K562 (cell line): Measurements from ENCODE around the gene ELL3. TPM values are rescaled to one million over a fixed set of nuclear protein-coding genes. Genes with fewer than 3 reads are reported as not detected.
"Not testable (repeated sequence)": the region's sequence is repeated elsewhere in the genome, so short reads cannot be mapped to it uniquely, and the experiment has no call there.

Source experiments
- ATF6 ChIP-seq: sonication (generic); formaldehyde crosslinking; IDR thresholded peaks from 2 replicates; pipeline ENCODE4 v1.4.0; 2020; ENCODE audit warnings: mild to moderate bottlenecking, missing genetic modification reagents
- CREB1 ChIP-seq, 2 experiments: sonication (generic) in 1 of 2; formaldehyde crosslinking in 1 of 2; IDR thresholded peaks; 2 replicates each; pipeline versions ENCODE4 v1.6.1 to v1.8.0; 2012 to 2022; ENCODE audit warnings: inconsistent platforms in 1 of 2, mild to moderate bottlenecking in 1 of 2, missing genetic modification reagents in 1 of 2, moderate library complexity in 1 of 2
- CREM ChIP-seq: IDR thresholded peaks from 2 replicates; pipeline ENCODE4 v1.6.1; 2014; ENCODE audit warnings: antibody characterized with exemption, low read depth
- ELF1 ChIP-seq: fragments of 200-800 bp; sonication (Bioruptor generic); IDR thresholded peaks from 2 replicates; pipeline ENCODE4 v1.6.1; 2016; ENCODE audit warnings: missing genetic modification characterization, missing compliant biosample characterization
- ESRRA ChIP-seq: fragments of 450-650 bp; IDR thresholded peaks from 2 replicates; pipeline ENCODE4 v1.6.1; 2014; ENCODE audit warnings: low read depth, mild to moderate bottlenecking, moderate library complexity, borderline replicate concordance
- FOS ChIP-seq: IDR thresholded peaks from 3 replicates; pipeline ENCODE4 v1.6.1; 2011; ENCODE audit not compliant: insufficient read length; ENCODE audit errors: extremely low read depth
- FOXK1 ChIP-seq: sonication (generic); formaldehyde crosslinking; IDR thresholded peaks from 2 replicates; pipeline ENCODE4 v1.8.0; 2022; ENCODE audit warnings: missing genetic modification reagents, mild to moderate bottlenecking, borderline replicate concordance
- MAX ChIP-seq: sonication (generic); formaldehyde crosslinking; IDR thresholded peaks from 2 replicates; pipeline ENCODE4 v1.9.0; 2022; ENCODE audit warnings: mild to moderate bottlenecking, missing genetic modification reagents
- POLR2A ChIP-seq: fragments of 450-650 bp; conservative IDR thresholded peaks from 2 replicates; pipeline ENCODE4 v1.6.1; 2016
- POLR2AphosphoS5 ChIP-seq: IDR thresholded peaks from 2 replicates; pipeline ENCODE4 v1.6.1; 2011; ENCODE audit warnings: mild to moderate bottlenecking, low read depth, low read length, moderate library complexity; ENCODE audit not compliant: control insufficient read depth, insufficient read depth
- PRPF4 ChIP-seq: fragments of 200-400 bp; formaldehyde crosslinking; IDR thresholded peaks from one replicate; pipeline ENCODE4 v1.6.1; 2017; ENCODE audit warnings: low read length, low read depth, mild to moderate bottlenecking; ENCODE audit not compliant: insufficient read depth, poor library complexity, severe bottlenecking
- SIN3B ChIP-seq: fragments of 450-650 bp; IDR thresholded peaks from 2 replicates; pipeline ENCODE4 v1.6.1; 2017; ENCODE audit warnings: low read depth, mild to moderate bottlenecking, moderate library complexity
- TAF1 ChIP-seq: IDR thresholded peaks from 2 replicates; pipeline ENCODE4 v1.6.1; 2011; ENCODE audit warnings: mild to moderate bottlenecking, low read length, moderate library complexity; ENCODE audit not compliant: insufficient read depth, control insufficient read depth, severe bottlenecking; ENCODE audit errors: extremely low read depth
- TOE1 ChIP-seq, 2 experiments: fragments of 450-650 bp in 1 of 2; sonication (generic) in 1 of 2; formaldehyde crosslinking in 1 of 2; IDR thresholded peaks; 2 replicates each; pipeline versions ENCODE4 v1.7.1 to v1.8.0; 2016 to 2022; ENCODE audit warnings: borderline replicate concordance in 2 of 2, mild to moderate bottlenecking in 2 of 2, antibody characterized with exemption in 1 of 2, inconsistent platforms in 1 of 2, low read depth in 1 of 2, missing genetic modification reagents in 1 of 2, moderate library complexity in 1 of 2
- ZNF12 ChIP-seq: sonication (generic); formaldehyde crosslinking; IDR thresholded peaks from 2 replicates; pipeline ENCODE4 v1.4.0; 2020; ENCODE audit warnings: mild to moderate bottlenecking, missing genetic modification reagents
- ZNF282 ChIP-seq: sonication (generic); formaldehyde crosslinking; IDR thresholded peaks from 2 replicates; pipeline ENCODE4 v1.8.1; 2023; ENCODE audit warnings: missing genetic modification reagents
- polyA plus RNA-seq, 8 experiments: library from polyadenylated mRNA; depleted of rRNA in 4 of 8; stranded (reverse) in 5 of 8; unstranded in 3 of 8; fragments of >200 nt; fragmentation: Nextera tagmentation in 2 of 8; fragmentation: Illumina TruSeq in 1 of 8; extraction: Ambion mirVana in 2 of 8; extraction: Trizol in 1 of 8; gene quantifications; 2 replicates each; pipeline versions ENCODE4 v1.2.1 to v1.2.3, GENCODE V29; 2011 to 2014; ENCODE audit warnings: inconsistent platforms in 1 of 8, missing spikeins in 1 of 8
- total RNA-seq, 7 experiments: library from RNA; depleted of rRNA in 6 of 7; stranded (reverse); fragments of >200 nt in 6 of 7; fragmentation: Illumina TruSeq in 2 of 7; extraction: Trizol in 2 of 7; gene quantifications; 2 replicates each; pipeline versions ENCODE4 v1.2.1 to v1.2.3, GENCODE V29; 2011 to 2021; ENCODE audit warnings: low replicate concordance in 1 of 7
- TF ChIP-seq, protein P1 (sequence below), 3 experiments: fragments of 200-800 bp in 1 of 3; fragments of 250-450 bp in 1 of 3; fragments of 450-650 bp in 1 of 3; sonication (Bioruptor Pico) in 1 of 3; sonication (Bioruptor generic) in 1 of 3; formaldehyde crosslinking in 1 of 3; IDR thresholded peaks; 2 replicates each; pipeline versions ENCODE4 v1.6.1 to v1.8.0; 2016 to 2022; ENCODE audit warnings: mild to moderate bottlenecking in 2 of 3, missing genetic modification characterization in 2 of 3, missing compliant biosample characterization in 1 of 3, moderate library complexity in 1 of 3

ELL3 gene
- total and polyA plus RNA-seq, 9 of the 15 experiments (the other 6 are each of a cell fraction or from before 2014, with no cell fraction given) = 0.80 to 5.2 (median 2.6) TPM

GRCh38 chr15:43746245-43746902, 30.4 kb downstream of the ELL3 start, which contains the start of gene PDIA3 (continued):
- TF ChIP-seq PRPF4 (peak; percentile 51), FOS (peak; percentile 6), ATF6 (CRISPR knock-in tag) (0 out of 2 replicates have a peak, but pooled peaks have one; percentile 73), ELF1 (tag) (peak; percentile 54), MAX (peak; percentile 90), ESRRA (0 out of 2 replicates have a peak, but pooled peaks have one; percentile 27), SIN3B (0 out of 2 replicates have a peak, but pooled peaks have one; percentile 47), CREM (peak; percentile 67), POLR2AphosphoS5 (peak; percentile 68), POLR2A (peak; percentile 92), TAF1 (peak; percentile 81), ZNF282 (peak; percentile 75; the same call in 1 of the 2 replicates), TOE1 (IDR thresholded peaks at IDR 0.05; ENCODE audit: borderline replicate concordance) (peak; percentile 19; the same call in 1 of the 2 replicates), FOXK1 (CRISPR knock-in tag) (peak; percentile 59; the same call in 1 of the 2 replicates), ZNF12 (CRISPR knock-in tag) (peak; percentile 50; the same call in 1 of the 2 replicates), CREB1 (IDR thresholded peaks at IDR 0.05) (peak; percentile 63; the same call in 1 of the 2 replicates), CREB1 (CRISPR knock-in tag; IDR thresholded peaks at IDR 0.05) (peak; percentile 83)
- not testable (repeated sequence) for TF ChIP-seq TOE1 (CRISPR knock-in tag; IDR thresholded peaks at IDR 0.05; ENCODE audit: borderline replicate concordance, low read depth)
- TF ChIP-seq, protein P1, sequence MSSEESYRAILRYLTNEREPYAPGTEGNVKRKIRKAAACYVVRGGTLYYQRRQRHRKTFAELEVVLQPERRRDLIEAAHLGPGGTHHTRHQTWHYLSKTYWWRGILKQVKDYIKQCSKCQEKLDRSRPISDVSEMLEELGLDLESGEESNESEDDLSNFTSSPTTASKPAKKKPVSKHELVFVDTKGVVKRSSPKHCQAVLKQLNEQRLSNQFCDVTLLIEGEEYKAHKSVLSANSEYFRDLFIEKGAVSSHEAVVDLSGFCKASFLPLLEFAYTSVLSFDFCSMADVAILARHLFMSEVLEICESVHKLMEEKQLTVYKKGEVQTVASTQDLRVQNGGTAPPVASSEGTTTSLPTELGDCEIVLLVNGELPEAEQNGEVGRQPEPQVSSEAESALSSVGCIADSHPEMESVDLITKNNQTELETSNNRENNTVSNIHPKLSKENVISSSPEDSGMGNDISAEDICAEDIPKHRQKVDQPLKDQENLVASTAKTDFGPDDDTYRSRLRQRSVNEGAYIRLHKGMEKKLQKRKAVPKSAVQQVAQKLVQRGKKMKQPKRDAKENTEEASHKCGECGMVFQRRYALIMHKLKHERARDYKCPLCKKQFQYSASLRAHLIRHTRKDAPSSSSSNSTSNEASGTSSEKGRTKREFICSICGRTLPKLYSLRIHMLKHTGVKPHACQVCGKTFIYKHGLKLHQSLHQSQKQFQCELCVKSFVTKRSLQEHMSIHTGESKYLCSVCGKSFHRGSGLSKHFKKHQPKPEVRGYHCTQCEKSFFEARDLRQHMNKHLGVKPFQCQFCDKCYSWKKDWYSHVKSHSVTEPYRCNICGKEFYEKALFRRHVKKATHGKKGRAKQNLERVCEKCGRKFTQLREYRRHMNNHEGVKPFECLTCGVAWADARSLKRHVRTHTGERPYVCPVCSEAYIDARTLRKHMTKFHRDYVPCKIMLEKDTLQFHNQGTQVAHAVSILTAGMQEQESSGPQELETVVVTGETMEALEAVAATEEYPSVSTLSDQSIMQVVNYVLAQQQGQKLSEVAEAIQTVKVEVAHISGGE (CRISPR knock-in tag; IDR thresholded peaks at IDR 0.05) = 0 out of 6 replicates have a peak, but pooled peaks of 1 of the 3 experiments have one; percentile 21
